CD4-positive, CD25-positive, alpha-beta regulatory T cell (primary cell): ENCODE data around the gene HINFP. TPM values are rescaled to one million over a fixed set of nuclear protein-coding genes. Genes with fewer than 3 reads are reported as not detected.
"Not testable (repeated sequence)": the region's sequence is repeated elsewhere in the genome, so short reads cannot be mapped to it uniquely, and the experiment has no call there.

Source experiments
- ATAC-seq, 2 donors: fragments of 150-1000 bp; cut with Tn5 transposase; one replicate each; pipeline ENCODE4 v1.10.0; 2021; ENCODE audit warnings: low read depth in 2 of 2, moderate number of reproducible peaks in 2 of 2, moderate library complexity in 1 of 2
- DNase-seq, 3 donors: peaks; one replicate each; pipeline versions ENCODE4 v3.0.0 to v3.0.0-alpha.2; 2012 to 2022; ENCODE audit warnings: mixed read lengths in 1 of 3
- H3K27ac ChIP-seq: one replicate; pipeline ENCODE4 v1.7.0; 2013; ENCODE audit warnings: mild to moderate bottlenecking, low read length; ENCODE audit not compliant: insufficient read depth, poor library complexity, severe bottlenecking
- H3K27me3 ChIP-seq: one replicate; pipeline ENCODE4 v1.7.0; 2013; ENCODE audit warnings: low read length; ENCODE audit not compliant: control insufficient read depth, insufficient read depth
- H3K36me3 ChIP-seq: one replicate; pipeline ENCODE4 v1.7.0; 2013; ENCODE audit warnings: mild to moderate bottlenecking, low read length, moderate library complexity; ENCODE audit not compliant: control insufficient read depth, insufficient read depth
- H3K4me1 ChIP-seq: 2 replicates; pipeline ENCODE4 v1.7.0; 2013; ENCODE audit warnings: mild to moderate bottlenecking, low read length; ENCODE audit not compliant: insufficient read depth, control insufficient read depth, poor library complexity, severe bottlenecking
- H3K4me3 ChIP-seq: one replicate; pipeline ENCODE4 v1.7.0; 2013; ENCODE audit warnings: low read depth, mild to moderate bottlenecking, low read length, moderate library complexity
- H3K9me3 ChIP-seq, 2 experiments: 1 replicate in 1 of 2; 2 replicates in 1 of 2; pipeline ENCODE4 v1.7.0; 2013; ENCODE audit warnings: low read length in 2 of 2, mild to moderate bottlenecking in 1 of 2, moderate library complexity in 1 of 2; ENCODE audit not compliant: control insufficient read depth in 2 of 2
- H3K27ac Mint-ChIP-seq, 3 donors: one replicate each; pipeline ENCODE4 v1.8.0; 2020 to 2022; ENCODE audit warnings: mild to moderate bottlenecking in 3 of 3, mixed read lengths in 3 of 3, moderate library complexity in 2 of 3
- H3K27me3 Mint-ChIP-seq: one replicate; pipeline ENCODE4 v1.8.0; 2022; ENCODE audit warnings: mild to moderate bottlenecking, mixed read lengths
- H3K36me3 Mint-ChIP-seq: one replicate; pipeline ENCODE4 v1.8.0; 2020; ENCODE audit warnings: mixed read lengths
- H3K4me1 Mint-ChIP-seq, 4 donors: one replicate each; pipeline ENCODE4 v1.8.0; 2020 to 2022; ENCODE audit warnings: mixed read lengths in 4 of 4, mild to moderate bottlenecking in 1 of 4
- H3K4me3 Mint-ChIP-seq, 4 donors: one replicate each; pipeline ENCODE4 v1.8.0; 2020 to 2022; ENCODE audit warnings: mild to moderate bottlenecking in 4 of 4, mixed read lengths in 4 of 4, moderate library complexity in 3 of 4
- H3K9me3 Mint-ChIP-seq, 7 donors: one replicate each; pipeline ENCODE4 v1.8.0; 2020 to 2022; ENCODE audit warnings: mixed read lengths in 7 of 7, mild to moderate bottlenecking in 3 of 7, moderate library complexity in 2 of 7
- polyA plus RNA-seq, 4 donors: library from polyadenylated mRNA; unstranded; fragments of 300-500 nt; fragmentation: Illumina TruSeq; gene quantifications; one replicate each; pipeline ENCODE4 v1.2.3, GENCODE V29; 2021
- total RNA-seq: library from RNA; stranded (reverse); gene quantifications from one replicate; pipeline ENCODE4 v1.2.3, GENCODE V29; 2022

The HINFP gene
- total and polyA plus RNA-seq, 5 donors from 2014 or later: 10.0 to 24.4 (median 16.2) TPM

DNA sequence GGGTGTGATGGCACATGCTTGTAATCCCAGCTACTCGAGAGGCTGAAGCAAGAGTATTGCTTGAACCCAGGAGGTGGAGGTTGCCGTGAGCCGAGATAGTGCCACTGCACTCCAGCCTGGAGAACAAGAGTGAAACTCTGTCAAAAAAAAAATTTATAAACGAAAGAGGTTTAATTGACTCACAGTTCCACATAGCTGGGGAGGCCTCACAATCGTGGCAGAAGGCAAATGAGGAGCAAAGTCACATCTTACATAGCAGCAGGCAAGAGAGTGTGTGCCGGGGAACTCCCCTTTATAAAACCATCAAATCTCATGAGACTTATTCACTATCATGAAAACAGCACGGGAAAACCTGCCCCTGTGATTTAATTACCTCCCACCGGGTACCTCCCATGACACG, 63.0 kb downstream of the HINFP start:
- H3K27me3 Mint-ChIP-seq, H3K4me1 ChIP-seq, H3K4me1 Mint-ChIP-seq, H3K9me3 ChIP-seq, H3K4me3 Mint-ChIP-seq, H3K36me3 Mint-ChIP-seq, DNase-seq, H3K4me3 ChIP-seq, H3K36me3 ChIP-seq, H3K27me3 ChIP-seq, H3K9me3 Mint-ChIP-seq, ATAC-seq, H3K27ac Mint-ChIP-seq, H3K27ac ChIP-seq: not testable (repeated sequence)

Other genes starting within 250 kb of the HINFP start
- 4.8 TPM for gene CXCR5, start 237.7 kb upstream of the HINFP start, total RNA-seq
- 10 to 100 TPM in 1 of 4 donors, 1 to 10 TPM in 3; 3.3 to 10.7 (median 6.0) TPM for gene CXCR5, start 237.7 kb upstream of the HINFP start, polyA plus RNA-seq
- gene BCL9L, start 195.7 kb upstream of the HINFP start, total RNA-seq: 229 TPM
- gene BCL9L, start 195.7 kb upstream of the HINFP start, polyA plus RNA-seq: 1 to 10 TPM; 2.1 to 4.1 (median 3.1) TPM
- not detected for gene UPK2, start 165.3 kb upstream of the HINFP start, total RNA-seq
- under 1 TPM; 0.19 to 0.42 (median 0.23) TPM for gene UPK2, start 165.3 kb upstream of the HINFP start, polyA plus RNA-seq
- not detected for gene FOXR1, start 149.8 kb upstream of the HINFP start, total RNA-seq
- not detected for gene FOXR1, start 149.8 kb upstream of the HINFP start, polyA plus RNA-seq
- gene CENATAC, start 123.4 kb upstream of the HINFP start, total RNA-seq: 116 TPM
- gene CENATAC, start 123.4 kb upstream of the HINFP start, polyA plus RNA-seq: 10 to 100 TPM in 3 of 4 donors, 1 to 10 TPM in 1; 10.0 to 14.4 (median 11.9) TPM
- 1,801 TPM for gene RPS25, start 103.2 kb upstream of the HINFP start, total RNA-seq
- 1,000 to 10,000 TPM; 3,291 to 5,953 (median 5,138) TPM for gene RPS25, start 103.2 kb upstream of the HINFP start, polyA plus RNA-seq
- gene TRAPPC4, start 102.8 kb upstream of the HINFP start, total RNA-seq: 82.9 TPM
- 100 to 1,000 TPM; 135 to 179 (median 151) TPM for gene TRAPPC4, start 102.8 kb upstream of the HINFP start, polyA plus RNA-seq
- 6.8 TPM for gene SLC37A4, start 90.7 kb upstream of the HINFP start, total RNA-seq
- 10 to 100 TPM in 3 of 4 donors, 1 to 10 TPM in 1; 6.9 to 14.7 (median 10.8) TPM for gene SLC37A4, start 90.7 kb upstream of the HINFP start, polyA plus RNA-seq
- 108 TPM for gene HYOU1, start 64.4 kb upstream of the HINFP start, total RNA-seq
- gene HYOU1, start 64.4 kb upstream of the HINFP start, polyA plus RNA-seq: 10 to 100 TPM; 13.4 to 15.0 (median 14.6) TPM
- gene VPS11, start 53.8 kb upstream of the HINFP start, total RNA-seq: 78.8 TPM
- gene VPS11, start 53.8 kb upstream of the HINFP start, polyA plus RNA-seq: 10 to 100 TPM; 53.2 to 59.2 (median 56.9) TPM
- 5.9 TPM for gene HMBS, start 36.7 kb upstream of the HINFP start, total RNA-seq
- 10 to 100 TPM; 11.2 to 15.5 (median 13.6) TPM for gene HMBS, start 36.7 kb upstream of the HINFP start, polyA plus RNA-seq
- 22.5 TPM for gene DPAGT1, start 19.7 kb upstream of the HINFP start, total RNA-seq
- 10 to 100 TPM; 28.6 to 35.2 (median 32.6) TPM for gene DPAGT1, start 19.7 kb upstream of the HINFP start, polyA plus RNA-seq
- gene C2CD2L, start 14.2 kb upstream of the HINFP start, total RNA-seq: 21.1 TPM
- 1 to 10 TPM; 2.1 to 4.6 (median 4.5) TPM for gene C2CD2L, start 14.2 kb upstream of the HINFP start, polyA plus RNA-seq
- gene ABCG4, start 27.5 kb downstream of the HINFP start, total RNA-seq: not detected
- not detected for gene ABCG4, start 27.5 kb downstream of the HINFP start, polyA plus RNA-seq
- gene NLRX1, start 47.1 kb downstream of the HINFP start, total RNA-seq: 7.8 TPM
- 1 to 10 TPM; 5.0 to 6.7 (median 5.8) TPM for gene NLRX1, start 47.1 kb downstream of the HINFP start, polyA plus RNA-seq
- gene NHERF4, start 63.9 kb downstream of the HINFP start, total RNA-seq: not detected
- not detected for gene NHERF4, start 63.9 kb downstream of the HINFP start, polyA plus RNA-seq
- 35.6 TPM for gene CBL, start 84.8 kb downstream of the HINFP start, total RNA-seq
- 10 to 100 TPM in 1 of 4 donors, 1 to 10 TPM in 3; 7.9 to 11.7 (median 8.8) TPM for gene CBL, start 84.8 kb downstream of the HINFP start, polyA plus RNA-seq
- 10.1 TPM for gene MCAM, start 195.6 kb downstream of the HINFP start, total RNA-seq
- 1 to 10 TPM in 3 of 4 donors, under 1 TPM in 1; 0.37 to 1.6 (median 1.5) TPM for gene MCAM, start 195.6 kb downstream of the HINFP start, polyA plus RNA-seq
- 21.0 TPM for gene RNF26, start 212.9 kb downstream of the HINFP start, total RNA-seq
- gene RNF26, start 212.9 kb downstream of the HINFP start, polyA plus RNA-seq: 10 to 100 TPM; 27.5 to 38.3 (median 37.4) TPM
- not detected for gene C1QTNF5, start 219.3 kb downstream of the HINFP start, total RNA-seq
- not detected for gene C1QTNF5, start 219.3 kb downstream of the HINFP start, polyA plus RNA-seq
- gene MFRP, start 225.1 kb downstream of the HINFP start, total RNA-seq: not detected
- not detected for gene MFRP, start 225.1 kb downstream of the HINFP start, polyA plus RNA-seq